ENCODE measurements around the gene PIGC.
A peak's percentile ranks its signal among the peaks of the same experiment; 100 is the strongest.

Gene PIGC

GRCh38 chr1:172427191-172427590, 16.7 kb downstream of the PIGC start:
- H3K9ac ChIP-seq (ENCODE audit: low read length), result no peak overlapping the region
- WGBS (ENCODE audit: extremely low coverage, insufficient coverage, low lambda C conversion rate), result no CpG with 5 or more reads among the region's 2 CpGs
- H3K4me2 ChIP-seq (ENCODE audit: low read length), result no peak overlapping the region
- H2AK5ac ChIP-seq (ENCODE audit: low read length), result no peak overlapping the region
- H3K79me2 ChIP-seq (ENCODE audit: control insufficient read depth, insufficient read depth, low read length), result no peaks in the 10 kb centered on the region
- H2BK15ac ChIP-seq (replicated peaks; ENCODE audit: low read depth), result no peak overlapping the region
- no peaks in the 10 kb centered on the region for H3K4me1 ChIP-seq (ENCODE audit: control insufficient read depth, low read depth, low read length)
- no peak overlapping the region for H4K5ac ChIP-seq (ENCODE audit: low read length)
- H3K23ac ChIP-seq (ENCODE audit: low read length), result no peak overlapping the region
- no peaks in the 10 kb centered on the region for H3K36me3 ChIP-seq (ENCODE audit: control insufficient read depth, insufficient read depth, low read length)
- no peak overlapping the region for H3K4me3 ChIP-seq (ENCODE audit: low read length)
- no peaks in the 10 kb centered on the region for H3K79me1 ChIP-seq (ENCODE audit: low read length)
- no peak overlapping the region for H3K56ac ChIP-seq (ENCODE audit: low read length)
- H3K27me3 ChIP-seq (ENCODE audit: insufficient read depth, low read length, poor library complexity), result no peaks in the 10 kb centered on the region
- no peak overlapping the region for H3K4ac ChIP-seq (ENCODE audit: low read depth, low read length)
- H3K27ac ChIP-seq (ENCODE audit: low read depth, low read length), result no peak overlapping the region
- no peak overlapping the region for H4K8ac ChIP-seq (ENCODE audit: low read depth, low read length)
- H3K18ac ChIP-seq (ENCODE audit: low read length), result no peak overlapping the region
- H2BK5ac ChIP-seq (ENCODE audit: low read length), result no peak overlapping the region
- no peak overlapping the region for H2BK120ac ChIP-seq (ENCODE audit: low read depth, low read length)
- DNase-seq, result no peak

- DNase-seq, result no peak
These were observed 18.5 kb downstream of the PIGC start for GRCh38 chr1:172425339-172425738.

GRCh38 chr1:172423336-172423735, 20.5 kb downstream of the PIGC start:
- no peaks in the 10 kb centered on the region for H3K79me1 ChIP-seq (ENCODE audit: low read length)
- peaks cover 5% of the 10 kb centered on the region for H3K4me1 ChIP-seq (ENCODE audit: control insufficient read depth, low read depth, low read length)
- no peak overlapping the region for H3K4ac ChIP-seq (ENCODE audit: low read depth, low read length)
- H2AK5ac ChIP-seq (ENCODE audit: low read length), result no peak overlapping the region
- no peak overlapping the region for H2BK120ac ChIP-seq (ENCODE audit: low read depth, low read length)
- H4K5ac ChIP-seq (ENCODE audit: low read length), result no peak overlapping the region
- H4K8ac ChIP-seq (ENCODE audit: low read depth, low read length), result no peak overlapping the region
- no peak for DNase-seq
- H3K27me3 ChIP-seq (ENCODE audit: insufficient read depth, low read length, poor library complexity), result no peaks in the 10 kb centered on the region
- H2BK15ac ChIP-seq (replicated peaks; ENCODE audit: low read depth), result no peak overlapping the region
- H3K4me3 ChIP-seq (ENCODE audit: low read length), result no peak overlapping the region
- H3K79me2 ChIP-seq (ENCODE audit: control insufficient read depth, insufficient read depth, low read length), result no peaks in the 10 kb centered on the region
- H3K4me2 ChIP-seq (ENCODE audit: low read length), result no peak overlapping the region
- H3K9ac ChIP-seq (ENCODE audit: low read length), result no peak overlapping the region
- no peak overlapping the region for H3K23ac ChIP-seq (ENCODE audit: low read length)
- no CpG with 5 or more reads among the region's 2 CpGs for WGBS (ENCODE audit: extremely low coverage, insufficient coverage, low lambda C conversion rate)
- no peak overlapping the region for H3K27ac ChIP-seq (ENCODE audit: low read depth, low read length)
- H2BK5ac ChIP-seq (ENCODE audit: low read length), result no peak overlapping the region
- no peak overlapping the region for H3K18ac ChIP-seq (ENCODE audit: low read length)
- no peak overlapping the region for H3K56ac ChIP-seq (ENCODE audit: low read length)
- H3K36me3 ChIP-seq (ENCODE audit: control insufficient read depth, insufficient read depth, low read length), result no peaks in the 10 kb centered on the region

More at GRCh38 chr1:172425339-172425738, 18.5 kb downstream of the PIGC start:
- no peaks in the 10 kb centered on the region for H3K79me1 ChIP-seq (ENCODE audit: low read length)
- H3K56ac ChIP-seq (ENCODE audit: low read length), result no peak overlapping the region
- H2BK15ac ChIP-seq (replicated peaks; ENCODE audit: low read depth), result no peak overlapping the region
- H3K9ac ChIP-seq (ENCODE audit: low read length), result no peak overlapping the region
- no peaks in the 10 kb centered on the region for H3K36me3 ChIP-seq (ENCODE audit: control insufficient read depth, insufficient read depth, low read length)
- H3K4me2 ChIP-seq (ENCODE audit: low read length), result no peak overlapping the region
- 100% methylated on average over 2 of the region's 3 CpGs for WGBS (ENCODE audit: extremely low coverage, insufficient coverage, low lambda C conversion rate)
- H3K4ac ChIP-seq (ENCODE audit: low read depth, low read length), result no peak overlapping the region
- no peak overlapping the region for H4K8ac ChIP-seq (ENCODE audit: low read depth, low read length)
- H3K4me3 ChIP-seq (ENCODE audit: low read length), result no peak overlapping the region
- no peak overlapping the region for H2AK5ac ChIP-seq (ENCODE audit: low read length)
- no peak overlapping the region for H2BK120ac ChIP-seq (ENCODE audit: low read depth, low read length)
- no peak overlapping the region for H4K5ac ChIP-seq (ENCODE audit: low read length)
- no peak overlapping the region for H2BK5ac ChIP-seq (ENCODE audit: low read length)
- H3K79me2 ChIP-seq (ENCODE audit: control insufficient read depth, insufficient read depth, low read length), result no peaks in the 10 kb centered on the region
- peaks cover 5% of the 10 kb centered on the region for H3K4me1 ChIP-seq (ENCODE audit: control insufficient read depth, low read depth, low read length)
- no peak overlapping the region for H3K27ac ChIP-seq (ENCODE audit: low read depth, low read length)
- no peak overlapping the region for H3K23ac ChIP-seq (ENCODE audit: low read length)
- no peaks in the 10 kb centered on the region for H3K27me3 ChIP-seq (ENCODE audit: insufficient read depth, low read length, poor library complexity)
- no peak overlapping the region for H3K18ac ChIP-seq (ENCODE audit: low read length)

GRCh38 chr1:172421974-172422604, 21.8 kb downstream of the PIGC start:
- no peak overlapping the region for H3K4ac ChIP-seq (ENCODE audit: low read depth, low read length)
- no peaks in the 10 kb centered on the region for H3K79me2 ChIP-seq (ENCODE audit: control insufficient read depth, insufficient read depth, low read length)
- H3K36me3 ChIP-seq (ENCODE audit: control insufficient read depth, insufficient read depth, low read length), result no peaks in the 10 kb centered on the region
- H3K18ac ChIP-seq (ENCODE audit: low read length), result no peak overlapping the region
- no CpG with 5 or more reads among the region's 5 CpGs for WGBS (ENCODE audit: extremely low coverage, insufficient coverage, low lambda C conversion rate)
- H3K4me3 ChIP-seq (ENCODE audit: low read length), result no peak overlapping the region
- H3K4me2 ChIP-seq (ENCODE audit: low read length), result no peak overlapping the region
- no peak overlapping the region for H4K5ac ChIP-seq (ENCODE audit: low read length)
- H3K9ac ChIP-seq (ENCODE audit: low read length), result no peak overlapping the region
- no peak overlapping the region for H4K8ac ChIP-seq (ENCODE audit: low read depth, low read length)
- no peak overlapping the region for H3K27ac ChIP-seq (ENCODE audit: low read depth, low read length)
- no peak overlapping the region for H2BK15ac ChIP-seq (replicated peaks; ENCODE audit: low read depth)
- H3K79me1 ChIP-seq (ENCODE audit: low read length), result no peaks in the 10 kb centered on the region
- H3K56ac ChIP-seq (ENCODE audit: low read length), result no peak overlapping the region
- H3K27me3 ChIP-seq (ENCODE audit: insufficient read depth, low read length, poor library complexity), result no peaks in the 10 kb centered on the region
- H2BK120ac ChIP-seq (ENCODE audit: low read depth, low read length), result no peak overlapping the region
- DNase-seq, result no peak
- H2BK5ac ChIP-seq (ENCODE audit: low read length), result no peak overlapping the region
- no peak overlapping the region for H2AK5ac ChIP-seq (ENCODE audit: low read length)
- peaks cover 7% of the 10 kb centered on the region for H3K4me1 ChIP-seq (ENCODE audit: control insufficient read depth, low read depth, low read length)
- no peak overlapping the region for H3K23ac ChIP-seq (ENCODE audit: low read length)

- Histone ChIP-seq H2BK5ac (ENCODE audit: low read length) (no peak within 1 kb of the TSS), H4K5ac (ENCODE audit: low read length) (no peak within 1 kb of the TSS), H3K9ac (ENCODE audit: low read length) (no peak within 1 kb of the TSS), H2AK5ac (ENCODE audit: low read length) (no peak within 1 kb of the TSS), H3K79me1 (ENCODE audit: low read length) (no peaks in the 10 kb centered on the region), H3K56ac (ENCODE audit: low read length) (no peak within 1 kb of the TSS), H3K27ac (ENCODE audit: low read depth, low read length) (no peak within 1 kb of the TSS), H3K18ac (ENCODE audit: low read length) (no peak within 1 kb of the TSS), H3K27me3 (ENCODE audit: insufficient read depth, low read length, poor library complexity) (no peaks in the 10 kb centered on the region), H4K8ac (ENCODE audit: low read depth, low read length) (no peak within 1 kb of the TSS), H3K23ac (ENCODE audit: low read length) (no peak within 1 kb of the TSS), H3K4ac (ENCODE audit: low read depth, low read length) (no peak within 1 kb of the TSS), H3K36me3 (ENCODE audit: control insufficient read depth, insufficient read depth, low read length) (no peaks in the 10 kb centered on the region), H3K79me2 (ENCODE audit: control insufficient read depth, insufficient read depth, low read length) (no peaks in the 10 kb centered on the region), H2BK120ac (ENCODE audit: low read depth, low read length) (no peak within 1 kb of the TSS), H2BK15ac (replicated peaks; ENCODE audit: low read depth) (no peak within 1 kb of the TSS), H3K4me2 (ENCODE audit: low read length) (no peak within 1 kb of the TSS), H3K4me3 (ENCODE audit: low read length) (no peak within 1 kb of the TSS), H3K4me1 (ENCODE audit: control insufficient read depth, low read depth, low read length) (peaks cover 7% of the 10 kb centered on the region)
- no CpG with 5 or more reads among the region's 1 CpG for WGBS (ENCODE audit: extremely low coverage, insufficient coverage, low lambda C conversion rate)
- DNase-seq, result no peak
These were observed 23.5 kb downstream of the PIGC start, which contains the start of gene C1orf105 for GRCh38 chr1:172420385-172420784. Gene C1orf105 (plus strand): TSS chr1:172420685. CDS start chr1:172420886, 201 bp downstream.

GRCh38 chr1:172417557-172417956, 26.3 kb downstream of the PIGC start:
- no peak overlapping the region for H3K4ac ChIP-seq (ENCODE audit: low read depth, low read length)
- no peak overlapping the region for H2BK5ac ChIP-seq (ENCODE audit: low read length)
- H3K23ac ChIP-seq (ENCODE audit: low read length), result no peak overlapping the region
- WGBS (ENCODE audit: extremely low coverage, insufficient coverage, low lambda C conversion rate), result no CpG with 5 or more reads among the region's 1 CpG
- H4K5ac ChIP-seq (ENCODE audit: low read length), result no peak overlapping the region
- no peaks in the 10 kb centered on the region for H3K27me3 ChIP-seq (ENCODE audit: insufficient read depth, low read length, poor library complexity)
- no peaks in the 10 kb centered on the region for H3K79me1 ChIP-seq (ENCODE audit: low read length)
- H2BK15ac ChIP-seq (replicated peaks; ENCODE audit: low read depth), result no peak overlapping the region
- H3K9ac ChIP-seq (ENCODE audit: low read length), result no peak overlapping the region
- H3K4me3 ChIP-seq (ENCODE audit: low read length), result no peak overlapping the region
- H2BK120ac ChIP-seq (ENCODE audit: low read depth, low read length), result no peak overlapping the region
- DNase-seq, result peak; percentile 92
- peaks cover 7% of the 10 kb centered on the region for H3K4me1 ChIP-seq (ENCODE audit: control insufficient read depth, low read depth, low read length)
- no peak overlapping the region for H3K4me2 ChIP-seq (ENCODE audit: low read length)
- no peaks in the 10 kb centered on the region for H3K79me2 ChIP-seq (ENCODE audit: control insufficient read depth, insufficient read depth, low read length)
- no peak overlapping the region for H3K27ac ChIP-seq (ENCODE audit: low read depth, low read length)
- no peak overlapping the region for H3K18ac ChIP-seq (ENCODE audit: low read length)
- no peak overlapping the region for H2AK5ac ChIP-seq (ENCODE audit: low read length)
- no peaks in the 10 kb centered on the region for H3K36me3 ChIP-seq (ENCODE audit: control insufficient read depth, insufficient read depth, low read length)
- no peak overlapping the region for H4K8ac ChIP-seq (ENCODE audit: low read depth, low read length)
- H3K56ac ChIP-seq (ENCODE audit: low read length), result no peak overlapping the region

All from mesendoderm (in vitro differentiated cells).